NCI-H146 treated with DMSO at 0.1 percent for 48 hours (cell line): ENCODE measurements around the gene SMR3B.

ENCODE experiments used
- DNase-seq: peaks from one replicate; lab custom pipeline; 2025; ENCODE audit not compliant: unreplicated experiment; lab: John Stamatoyannopoulos, UW

The SMR3B gene

DNA sequence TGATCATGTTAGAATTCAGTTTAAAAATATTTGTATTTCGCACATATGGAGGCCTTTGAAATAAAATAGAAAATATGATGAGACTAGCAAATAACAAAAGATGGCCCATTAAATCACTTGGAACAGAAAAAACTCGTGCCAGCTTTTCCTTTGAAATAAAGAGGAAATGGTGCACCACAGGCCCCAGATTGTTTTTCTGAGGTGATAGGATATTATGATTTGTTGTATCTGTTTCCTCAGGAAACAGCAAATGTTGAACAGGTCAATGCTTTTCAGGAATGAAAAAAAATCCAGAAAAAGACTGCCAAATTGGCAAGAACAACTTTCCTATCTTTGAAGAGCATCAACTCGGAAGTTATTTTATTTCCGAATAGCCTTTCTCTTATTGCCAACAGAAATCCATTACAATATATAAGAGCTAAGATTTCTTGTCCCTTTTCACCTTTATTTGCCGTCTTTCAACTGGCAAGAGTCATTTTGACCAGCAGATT, at the start of gene SMR3B:
TSS of gene SMR3B (plus strand) at position 441 of the 491 bp plus-strand sequence. CDS start 1,380 bp downstream, outside the sequence.
- no peak for DNase-seq

DNA sequence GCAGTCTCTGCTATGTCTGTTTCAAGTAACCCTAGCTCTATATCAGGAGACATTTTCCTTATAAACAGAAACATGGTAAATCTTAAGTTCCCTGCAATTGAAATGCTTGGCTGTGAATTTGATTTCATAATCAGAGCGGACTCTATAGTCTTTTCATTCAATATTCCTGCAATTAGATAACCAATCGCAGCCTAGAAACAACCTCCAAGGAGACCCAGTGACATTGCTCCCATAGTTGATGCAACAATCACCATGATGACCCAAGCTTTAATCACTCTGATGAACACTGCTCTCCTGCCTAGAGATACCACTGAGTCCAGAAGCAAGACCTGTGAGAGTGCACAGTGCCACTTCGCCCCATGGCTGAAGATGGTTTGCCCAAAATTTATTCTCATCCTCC, 48.2 kb upstream of the SMR3B start, which contains the start of gene CABS1:
TSS of gene CABS1 (plus strand) at position 301 of the 400 bp plus-strand sequence. CDS start at position 360, 59 bp downstream.
- no peak for DNase-seq

DNA sequence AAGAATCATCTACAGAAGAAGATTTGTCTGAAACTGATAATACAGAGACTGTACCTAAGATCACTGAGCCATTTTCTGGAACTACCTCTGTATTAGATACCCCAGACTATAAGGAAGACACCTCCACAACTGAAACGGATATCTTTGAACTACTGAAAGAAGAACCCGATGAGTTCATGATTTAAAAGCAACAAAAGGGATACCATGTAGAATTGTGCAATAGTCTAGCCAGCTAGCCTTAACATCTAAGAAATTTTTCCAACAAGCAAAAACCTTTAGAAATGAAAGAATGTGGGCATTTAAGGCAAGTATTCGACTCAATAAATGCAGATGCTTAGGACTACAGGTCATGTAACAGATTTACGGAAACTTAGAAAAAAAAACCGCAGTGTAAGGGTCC, 46.9 kb upstream of the SMR3B start:
- DNase-seq: no peak

DNA sequence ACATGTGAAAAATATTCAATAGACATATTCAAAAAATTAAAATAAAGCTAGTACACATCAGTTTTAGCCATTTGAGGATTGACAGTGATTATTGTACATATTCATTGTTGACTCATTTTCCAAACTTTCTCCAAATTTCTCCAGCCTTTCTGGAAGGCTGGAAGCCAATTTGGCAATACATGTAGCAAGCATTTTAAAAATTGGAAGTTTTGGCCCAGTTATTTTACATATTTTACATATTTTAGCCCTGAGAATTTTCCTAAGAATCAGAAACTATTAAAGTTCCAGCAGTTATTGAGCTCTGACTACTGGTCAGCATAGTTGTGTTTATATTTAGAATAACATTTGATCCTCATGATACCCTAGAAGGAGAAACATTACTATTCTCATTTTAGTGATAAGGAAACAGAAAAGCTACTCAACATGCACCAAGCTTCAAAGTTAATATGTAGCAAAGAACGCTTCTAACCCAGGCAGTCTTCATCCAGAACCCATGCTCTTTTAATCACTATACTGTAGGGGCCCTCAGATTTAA, 45.0 kb upstream of the SMR3B start:
- no peak for DNase-seq

DNA sequence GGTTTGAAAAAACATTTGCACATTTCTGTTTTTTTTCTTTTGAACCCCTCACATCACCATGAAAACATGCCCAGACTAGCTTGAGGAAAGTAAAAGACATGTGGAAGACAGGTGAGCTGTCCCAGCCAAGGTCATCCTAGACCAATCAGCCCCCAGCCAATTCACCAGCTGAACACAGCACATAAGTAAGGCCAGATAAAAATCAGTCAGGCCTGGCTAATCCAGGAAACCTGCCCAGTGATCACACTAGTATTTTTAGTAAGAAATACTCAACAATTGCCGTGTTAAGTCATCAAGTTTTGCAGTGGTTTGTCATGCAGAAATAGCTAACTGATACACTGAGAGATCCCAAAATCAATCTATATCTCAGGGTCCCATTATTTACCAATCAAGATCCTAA, 26.7 kb upstream of the SMR3B start:
- DNase-seq: no peak

DNA sequence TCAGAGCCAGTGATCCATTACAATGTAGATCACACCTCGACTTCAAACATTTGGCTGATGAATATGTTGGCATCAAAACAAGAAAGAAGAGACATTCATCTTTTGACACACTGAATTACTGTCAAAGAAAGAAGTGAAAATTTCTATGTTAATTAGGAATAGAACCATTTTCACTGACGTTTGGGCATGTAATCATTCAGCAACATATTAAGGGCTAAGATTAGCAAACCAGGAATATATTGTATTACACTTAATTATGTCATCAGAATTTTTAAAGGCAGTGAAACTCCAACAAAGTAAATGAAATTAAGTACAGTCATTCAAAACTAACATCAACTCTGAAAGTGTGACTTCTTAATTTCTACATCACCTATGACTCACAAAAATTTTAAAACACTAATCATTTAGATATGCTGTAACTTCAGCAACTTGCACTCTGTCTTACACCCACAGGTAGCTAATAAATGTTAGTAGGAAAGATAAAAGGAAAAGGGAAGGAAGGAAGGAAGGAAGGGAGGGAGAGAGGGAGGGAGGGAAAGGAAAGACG, 23.7 kb upstream of the SMR3B start:
- DNase-seq: no peak

DNA sequence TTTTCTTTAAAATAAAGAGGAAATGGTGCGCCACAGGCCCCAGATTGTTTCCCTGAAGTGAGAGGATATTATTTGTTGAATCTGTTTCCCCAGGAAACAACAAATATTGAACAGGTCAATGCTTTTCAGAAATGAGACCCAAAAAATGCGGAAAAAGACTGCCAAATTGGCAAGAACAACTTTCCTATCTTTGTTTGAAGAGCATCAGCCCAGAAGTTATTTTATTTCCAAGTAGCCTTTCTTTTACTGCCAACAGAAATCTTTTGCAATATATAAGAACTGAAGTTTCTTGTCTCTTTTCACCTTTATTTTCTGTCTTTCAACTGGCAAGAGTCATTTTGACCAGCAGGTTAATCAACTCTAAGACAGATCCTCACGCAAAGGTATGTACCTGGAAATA, 22.5 kb upstream of the SMR3B start, which contains the start of gene SMR3A:
TSS of gene SMR3A (plus strand) at position 301 of the 400 bp plus-strand sequence. CDS start 1,356 bp downstream, outside the sequence.
- no peak for DNase-seq

DNA sequence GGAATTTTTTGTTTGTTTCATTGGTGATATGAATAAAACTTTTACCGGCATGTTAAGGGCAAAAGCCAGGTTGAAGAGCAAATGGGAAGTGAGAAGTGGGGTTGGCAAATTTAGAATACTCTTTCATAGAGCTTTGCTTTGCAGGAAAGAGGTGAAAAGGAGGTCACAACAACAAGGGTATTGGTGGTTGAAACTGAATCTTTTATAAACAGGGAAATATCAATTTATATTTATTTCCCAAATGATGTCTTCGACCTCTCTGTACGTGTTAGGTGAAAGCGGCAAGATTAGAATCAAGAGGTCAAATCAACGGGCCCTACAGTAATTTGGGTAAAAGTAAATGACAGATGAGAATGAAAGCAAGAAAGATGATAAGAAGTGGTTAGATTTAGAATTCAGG, 18.9 kb upstream of the SMR3B start:
- DNase-seq: no peak

DNA sequence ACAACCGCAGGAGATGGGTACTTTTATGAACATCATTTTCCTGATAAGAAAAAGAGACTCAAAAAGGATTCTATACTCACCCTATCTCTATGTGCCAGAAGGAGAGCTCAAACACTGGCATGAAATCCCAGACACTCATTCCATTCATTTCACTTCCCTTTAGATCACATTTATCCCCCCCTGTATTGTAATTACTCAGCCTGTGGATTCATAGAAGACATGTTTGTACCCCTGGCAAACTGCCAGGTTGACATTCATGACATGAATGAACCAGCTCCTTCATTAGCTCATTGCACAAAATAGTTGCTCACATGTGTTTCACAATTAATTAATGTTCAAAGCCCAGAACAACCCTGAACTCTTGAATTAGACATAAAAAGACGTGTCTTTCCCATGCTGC, 17.5 kb upstream of the SMR3B start:
- DNase-seq: no peak

DNA sequence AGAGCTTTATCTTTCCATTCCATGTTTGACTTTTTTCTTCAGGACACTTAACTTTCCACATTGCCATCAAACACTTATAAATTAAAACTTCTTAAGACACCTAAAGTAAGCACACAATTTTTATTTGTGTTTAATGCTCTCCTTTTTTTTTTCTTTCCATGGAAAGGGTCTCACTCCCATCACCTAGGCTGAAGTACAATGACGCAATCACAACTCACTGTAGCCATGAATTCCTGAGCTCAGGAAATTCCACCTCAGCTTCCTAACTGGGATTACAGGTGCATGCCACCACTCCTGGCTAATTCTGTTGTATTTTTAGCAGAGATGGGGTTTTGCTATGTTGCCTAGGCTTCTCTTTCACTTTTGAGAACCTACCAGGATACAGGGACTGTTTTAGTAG, 15.1 kb upstream of the SMR3B start:
- no peak for DNase-seq

DNA sequence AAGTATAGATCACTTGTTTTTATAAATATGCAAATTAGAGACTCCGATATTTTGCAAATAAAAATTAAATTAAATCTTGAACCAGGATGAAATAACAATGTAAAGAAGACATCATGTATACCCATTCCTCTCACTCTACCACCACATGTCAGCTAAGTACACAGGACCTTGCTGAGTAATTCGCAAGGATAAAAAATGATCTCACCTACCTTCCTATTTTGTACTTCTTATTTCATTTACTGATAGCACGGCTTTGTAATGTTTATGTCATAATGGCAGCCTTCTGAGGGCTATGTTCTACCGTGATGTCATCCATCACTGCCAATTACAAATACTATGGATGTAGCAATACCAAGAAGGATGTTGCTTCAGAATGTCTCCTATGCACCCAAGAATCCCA, 10.9 kb upstream of the SMR3B start:
- DNase-seq: no peak

DNA sequence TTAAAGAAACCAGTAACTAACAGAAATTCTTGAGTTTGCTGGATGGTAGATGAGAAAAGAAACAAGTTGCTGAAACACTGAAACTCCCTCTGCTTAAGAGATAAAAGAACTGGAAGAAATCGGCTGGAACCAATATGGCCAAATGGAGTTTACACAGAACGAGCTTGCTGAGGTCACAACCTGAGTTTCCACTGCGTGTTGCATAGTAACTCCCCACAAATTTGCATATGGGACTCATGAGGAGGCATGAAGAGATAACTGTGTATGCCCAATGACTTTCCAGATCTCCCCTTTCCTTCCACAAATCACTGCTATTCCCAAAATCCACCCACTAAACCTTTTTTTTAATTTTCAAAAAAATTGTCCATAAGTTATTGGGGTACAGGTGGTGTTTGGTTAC, 10.2 kb upstream of the SMR3B start:
- DNase-seq: no peak

DNA sequence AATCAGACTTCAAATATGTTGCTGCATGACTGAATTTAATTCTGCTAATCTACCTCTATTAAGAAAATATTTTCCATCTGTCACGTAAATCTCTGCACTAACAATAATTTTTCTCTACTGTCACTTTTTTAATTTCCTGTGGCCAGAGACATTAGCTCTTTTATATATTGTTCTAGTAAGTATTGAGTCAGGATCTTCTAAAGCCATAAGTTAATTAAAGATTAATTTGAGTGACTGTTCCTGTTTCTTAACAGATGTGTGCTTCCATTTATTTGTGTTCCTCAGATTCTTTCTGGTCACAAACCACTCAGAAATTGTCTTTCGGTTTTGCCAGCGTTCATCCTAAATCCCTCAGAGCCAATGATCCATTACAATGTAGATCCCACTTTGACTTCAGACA, 2.4 kb upstream of the SMR3B start:
- DNase-seq: no peak

DNA sequence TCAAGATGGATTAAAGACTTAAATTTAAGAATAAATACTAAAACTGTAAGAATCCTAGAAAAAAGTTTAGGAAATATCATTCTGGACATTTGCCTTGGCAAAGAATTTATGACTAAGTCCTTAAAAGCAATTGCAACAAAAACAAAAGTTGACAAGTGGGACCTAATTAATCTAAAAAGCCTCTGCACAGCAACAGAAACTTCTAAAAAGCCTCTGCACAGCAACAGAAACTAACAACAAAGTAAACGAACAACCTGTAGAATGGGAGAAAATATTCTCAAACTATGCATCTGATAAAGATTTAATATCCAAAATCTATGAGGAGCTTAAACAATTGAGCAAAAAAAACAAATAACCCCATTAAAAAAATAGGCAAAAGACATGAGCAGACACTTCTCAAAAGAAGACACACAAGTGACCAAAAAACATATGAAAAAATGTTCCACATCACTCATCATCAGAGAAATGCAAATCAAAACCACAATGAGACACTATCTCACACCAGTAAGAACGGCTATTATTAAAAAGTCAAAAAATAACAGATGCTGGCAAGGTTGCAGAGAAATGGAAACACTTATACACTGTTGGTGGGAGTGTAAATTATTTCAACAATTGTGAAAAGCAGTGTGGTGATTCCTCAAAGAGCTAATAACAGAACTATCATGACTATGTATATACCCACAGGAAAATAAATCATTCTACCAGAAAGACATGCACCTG, 9.3 kb downstream of the SMR3B start:
- DNase-seq: no peak

DNA sequence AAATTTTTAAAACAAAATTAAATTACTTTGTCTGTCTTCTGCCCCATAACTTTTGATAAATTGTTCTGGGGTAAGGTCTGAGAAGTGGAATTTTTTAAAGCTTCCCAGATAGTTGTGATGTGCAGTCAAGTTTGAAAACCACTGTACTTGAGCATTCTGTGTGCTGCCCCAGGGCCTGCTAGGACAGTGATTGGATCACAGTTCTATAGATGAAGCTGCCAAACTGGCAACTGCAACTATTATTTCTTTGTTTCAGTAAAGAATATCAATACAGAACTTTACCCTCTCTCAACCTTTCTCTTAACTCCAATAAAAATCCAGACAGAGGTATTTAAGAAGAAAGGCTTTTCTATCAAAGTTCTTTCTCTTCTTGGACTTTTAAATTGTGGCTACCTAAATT, 14.6 kb downstream of the SMR3B start, which contains the start of gene OPRPN:
TSS of gene OPRPN (plus strand) at position 361 of the 400 bp plus-strand sequence. CDS start 1,346 bp downstream, outside the sequence.
- DNase-seq: no peak

DNA sequence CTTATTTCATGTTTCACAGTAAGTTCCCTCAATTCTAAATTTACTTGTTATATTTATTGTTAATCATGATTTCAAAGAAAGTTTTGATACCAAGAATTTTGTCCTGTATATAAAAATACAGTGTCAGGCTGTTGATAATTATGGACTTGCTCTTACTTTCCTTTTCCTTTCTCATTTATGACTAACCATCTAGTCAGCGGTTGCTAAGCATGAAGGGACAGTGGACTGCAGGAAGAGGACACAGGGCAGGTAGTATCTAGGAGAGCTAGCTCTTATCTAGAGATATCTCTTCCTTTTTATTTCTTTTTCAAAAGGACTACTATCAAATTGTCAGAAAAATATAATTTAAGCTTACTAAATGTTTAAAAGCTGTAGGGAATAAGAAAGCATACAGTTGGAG, 16.4 kb downstream of the SMR3B start:
- no peak for DNase-seq

DNA sequence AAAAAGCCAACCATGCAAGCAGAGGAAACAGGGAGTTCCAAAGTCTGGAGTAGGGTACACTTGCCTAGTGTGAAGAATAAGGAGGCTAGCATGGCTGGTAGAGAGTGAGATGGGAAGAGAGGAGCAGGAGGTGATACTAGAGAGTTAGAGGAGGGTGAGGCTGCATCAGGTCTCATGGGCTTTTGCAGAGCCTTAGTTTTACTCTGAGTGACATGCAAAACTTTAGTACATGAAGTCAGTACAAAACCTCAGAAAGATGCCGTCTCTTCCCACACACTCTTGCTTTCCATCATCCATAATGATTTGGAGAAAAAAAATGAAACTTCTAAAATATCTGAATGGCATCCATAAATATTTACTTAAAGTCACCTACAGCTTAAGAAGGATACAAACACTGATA, 19.8 kb downstream of the SMR3B start:
- no peak for DNase-seq

DNA sequence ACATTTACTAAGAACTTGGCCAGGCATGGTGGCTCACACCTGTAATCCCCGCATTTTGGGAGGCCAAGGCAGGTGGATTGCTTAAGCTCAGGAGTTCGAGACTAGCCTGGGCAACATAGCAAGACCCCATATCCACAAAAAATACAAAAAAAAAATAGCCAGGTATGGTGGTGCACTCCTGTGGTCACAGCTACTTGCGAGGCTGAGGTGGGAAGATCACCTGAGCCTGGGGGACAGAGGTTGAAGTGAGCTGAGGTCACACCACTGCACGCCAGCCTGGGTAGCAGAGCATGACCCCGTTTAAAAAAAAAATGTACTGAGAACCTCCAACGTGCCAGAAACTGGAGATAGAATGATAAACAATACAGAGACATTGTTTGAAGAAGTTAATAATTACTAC, 22.8 kb downstream of the SMR3B start:
- no peak for DNase-seq

DNA sequence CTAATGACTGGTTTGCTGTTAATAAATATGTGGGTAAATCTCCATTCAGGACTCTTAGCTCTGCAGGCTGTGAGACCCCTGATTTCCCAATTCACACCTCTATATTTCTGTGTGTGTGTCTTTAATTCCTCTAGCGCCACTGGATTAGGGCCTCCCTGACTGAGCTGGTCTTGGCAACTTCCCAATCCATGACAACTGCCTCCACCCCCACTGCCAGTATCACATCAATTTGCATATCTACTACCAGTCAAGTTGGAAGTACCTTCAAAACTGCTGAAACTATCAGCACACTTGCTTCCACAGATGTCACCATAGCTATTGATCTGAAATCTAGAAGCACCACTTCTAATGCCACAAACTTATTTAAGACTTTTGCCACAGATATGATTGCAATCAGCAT, 42.4 kb downstream of the SMR3B start:
- DNase-seq: no peak

DNA sequence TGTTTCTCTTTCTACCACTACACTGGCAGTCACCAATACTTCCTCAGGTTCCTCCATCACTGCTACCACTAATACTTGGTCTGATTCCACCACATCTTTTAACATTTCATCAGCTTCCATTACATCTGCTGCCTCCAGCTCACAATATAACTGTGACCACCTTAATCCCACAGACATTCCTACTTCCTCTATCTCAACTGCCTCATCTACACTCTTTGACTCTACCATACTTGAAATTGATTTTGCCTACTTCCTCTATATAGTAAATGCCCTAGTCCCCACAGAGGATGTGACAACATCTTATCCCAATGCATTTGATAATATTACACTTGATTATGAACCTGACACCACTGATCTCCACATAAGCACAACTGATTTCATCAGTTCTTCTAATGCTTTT, 43.9 kb downstream of the SMR3B start:
- DNase-seq: no peak

DNA sequence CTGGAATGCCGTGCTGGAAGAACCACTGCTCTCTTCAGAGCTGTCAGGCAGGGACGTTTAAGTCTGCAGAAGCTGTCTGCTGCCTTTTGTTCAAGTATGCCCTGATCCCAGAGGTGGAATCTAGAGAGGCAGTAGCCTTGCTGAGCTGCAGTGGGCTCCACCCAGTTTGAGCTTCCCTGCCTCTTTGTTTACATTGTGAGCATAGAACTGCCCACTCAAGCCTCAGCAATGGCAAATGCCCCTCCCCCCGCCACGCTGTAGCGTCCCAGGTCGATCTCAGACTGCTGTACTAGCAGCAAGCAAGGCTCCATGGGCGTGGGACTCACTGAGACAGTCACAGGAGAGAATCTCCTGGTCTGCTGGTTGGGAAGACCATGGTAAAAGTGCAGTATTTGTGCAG, 54.3 kb downstream of the SMR3B start:
- DNase-seq: no peak
